ENCODE measurements around the gene SYT7. TPM values are rescaled to one million over a fixed set of nuclear protein-coding genes. Genes with fewer than 3 reads are reported as not detected.

The SYT7 gene
- total RNA-seq, 1 experiment from 2014 or later, result 0.48 TPM

- DNase-seq (ENCODE audit: low read depth), result no peak
Measured at GRCh38 chr11:61585115-61585514, 4.2 kb upstream of the SYT7 start.

GRCh38 chr11:61581931-61582330, 1.1 kb upstream of the SYT7 start:
- DNase-seq (ENCODE audit: low read depth), result no peak

- DNase-seq (ENCODE audit: low read depth), result no peak
Measured at GRCh38 chr11:61580271-61580888, 496 bp downstream of the SYT7 start.

DNA sequence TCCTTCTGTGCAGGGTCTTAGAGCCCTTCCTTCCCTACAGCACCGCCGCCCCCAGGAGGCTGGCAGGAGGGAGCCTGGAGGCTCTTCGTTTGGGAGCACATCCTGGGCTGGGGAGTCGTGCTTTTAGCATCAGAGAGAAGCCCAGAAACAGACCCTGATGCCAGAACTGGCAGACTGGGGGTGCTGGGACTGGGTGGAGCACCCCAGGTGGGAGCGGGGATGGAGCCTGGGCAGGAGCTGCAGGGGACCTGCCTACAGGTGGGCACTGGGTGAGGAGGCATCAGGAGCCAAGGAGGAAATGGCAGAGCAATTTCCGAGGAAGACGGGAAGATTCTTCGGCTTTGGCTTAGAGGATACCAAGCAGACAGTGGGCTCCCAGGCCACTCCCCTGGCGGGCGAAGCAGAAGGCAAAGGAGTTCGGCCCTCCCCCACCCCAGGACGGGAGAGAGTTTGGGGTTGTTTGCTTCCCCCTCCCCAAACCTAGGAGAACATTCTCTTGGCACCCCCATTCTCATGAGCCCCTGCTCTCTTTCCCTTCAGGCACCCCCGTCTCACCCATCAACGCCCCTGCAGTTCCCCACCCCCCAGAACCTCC, 1.1 kb downstream of the SYT7 start:
- DNase-seq (ENCODE audit: low read depth), result no peak

- DNase-seq (ENCODE audit: low read depth), result no peak
Measured at GRCh38 chr11:61578819-61579675, 1.8 kb downstream of the SYT7 start.

DNA sequence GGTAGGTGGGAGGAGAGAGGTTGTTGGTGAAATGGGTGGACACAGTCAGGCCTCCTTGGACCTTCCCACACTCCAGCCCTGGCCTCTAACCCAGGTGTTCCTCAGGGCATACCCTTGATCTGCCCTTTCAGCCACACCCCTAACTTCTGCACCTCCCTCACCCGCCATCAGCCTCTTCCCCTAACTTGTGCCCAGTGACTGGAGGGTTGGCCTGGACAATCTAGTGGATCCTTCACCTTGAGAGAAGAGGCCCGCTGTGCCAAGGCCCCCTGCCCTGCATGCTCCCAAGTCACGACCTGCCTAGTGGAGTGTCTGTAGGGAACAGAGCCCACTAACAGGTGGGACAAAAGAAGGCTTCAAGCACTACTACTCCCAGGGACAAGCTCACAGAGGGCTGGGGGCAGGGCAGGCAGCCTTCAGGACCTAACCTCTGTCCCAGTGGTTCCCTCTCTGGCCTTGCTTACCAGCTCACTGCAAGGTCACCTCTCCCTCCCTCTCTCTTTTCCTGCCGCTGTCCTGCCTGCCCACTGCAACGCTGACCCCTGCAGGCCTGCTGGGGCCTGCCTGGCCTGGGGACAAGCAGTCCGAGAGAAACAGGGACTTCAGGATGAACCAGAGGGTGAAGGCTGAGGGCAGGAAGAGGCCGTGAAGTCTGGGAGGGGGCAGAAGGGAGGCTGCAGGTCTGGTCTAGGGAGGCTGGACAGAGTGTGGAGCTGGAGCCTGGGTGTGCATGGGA, 3.3 kb downstream of the SYT7 start:
- DNase-seq (ENCODE audit: low read depth), result no peak

DNA sequence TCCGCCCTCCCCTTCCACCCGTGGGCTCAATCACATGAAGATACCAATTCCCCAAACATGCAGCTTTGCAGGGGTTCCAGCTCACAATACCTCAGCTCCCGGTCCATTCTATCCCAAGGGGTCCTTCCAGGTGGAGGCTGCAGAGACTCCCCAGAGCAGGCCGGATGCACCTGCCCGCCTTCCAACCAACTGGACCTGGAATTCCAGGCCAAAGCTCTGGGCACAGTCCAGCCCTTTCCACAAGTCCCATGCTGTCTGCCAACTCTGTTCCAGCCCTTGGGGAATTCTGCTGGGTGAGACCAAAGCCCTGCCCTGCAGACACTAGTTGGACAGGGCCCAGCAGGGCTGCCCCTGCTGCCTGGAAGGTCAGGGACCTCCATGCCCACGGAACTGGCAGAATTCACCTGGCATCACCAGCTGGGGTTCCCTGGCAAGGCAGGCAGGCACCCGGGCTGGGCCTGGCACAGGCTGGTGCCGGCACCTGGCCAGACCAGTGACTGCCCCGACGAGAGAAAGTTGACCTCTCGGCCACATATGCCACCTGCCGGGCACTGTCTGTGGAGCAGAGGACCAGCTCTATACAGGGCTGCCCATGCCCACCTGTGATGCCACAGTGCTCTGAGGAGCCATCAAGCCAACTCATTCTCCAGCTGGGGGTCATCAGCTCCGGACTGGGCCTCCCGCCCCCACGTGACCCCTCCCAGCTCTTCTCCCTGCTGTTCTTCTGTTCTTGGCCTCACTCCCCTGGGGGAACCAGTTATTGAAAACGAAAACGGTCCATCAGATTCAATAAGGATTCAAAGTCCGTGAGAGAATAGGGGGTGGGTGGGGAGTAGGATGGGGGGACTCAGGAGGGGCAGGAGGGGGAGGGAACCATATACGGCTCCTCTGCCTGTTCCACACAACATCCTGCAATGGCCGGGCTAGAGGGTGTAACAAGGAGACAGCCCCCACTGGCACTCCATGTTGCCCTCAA, 4.7 kb downstream of the SYT7 start:
- DNase-seq (ENCODE audit: low read depth), result no peak

- no peak for DNase-seq (ENCODE audit: low read depth)
Measured at GRCh38 chr11:61574611-61575010, 6.3 kb downstream of the SYT7 start.

GRCh38 chr11:61572913-61573312, 8.0 kb downstream of the SYT7 start:
- no peak for DNase-seq (ENCODE audit: low read depth)

GRCh38 chr11:61571869-61572268, 9.0 kb downstream of the SYT7 start:
- no peak for DNase-seq (ENCODE audit: low read depth)

DNA sequence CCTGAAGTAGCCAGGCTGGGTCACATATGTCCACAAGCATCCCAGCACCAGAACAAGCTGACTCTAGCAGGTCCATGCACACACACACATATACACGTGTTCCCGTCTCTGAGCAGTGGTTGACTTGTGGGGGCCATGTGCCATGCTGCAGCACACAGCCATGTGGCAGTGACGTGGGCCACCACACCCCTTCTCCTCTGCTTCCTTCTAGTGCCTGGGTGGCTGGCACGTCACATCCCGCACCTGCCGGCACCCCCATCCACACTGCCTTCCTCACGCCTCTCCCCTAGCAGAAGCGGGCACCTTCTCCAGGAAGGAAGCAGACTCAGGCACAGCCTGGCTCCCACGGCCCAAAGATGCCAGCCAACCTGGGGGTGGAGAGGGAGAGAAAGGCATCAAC, 9.5 kb downstream of the SYT7 start:
- no peak for DNase-seq (ENCODE audit: low read depth)

- no peak for DNase-seq (ENCODE audit: low read depth)
Measured at GRCh38 chr11:61569701-61570100, 11.2 kb downstream of the SYT7 start.

DNA sequence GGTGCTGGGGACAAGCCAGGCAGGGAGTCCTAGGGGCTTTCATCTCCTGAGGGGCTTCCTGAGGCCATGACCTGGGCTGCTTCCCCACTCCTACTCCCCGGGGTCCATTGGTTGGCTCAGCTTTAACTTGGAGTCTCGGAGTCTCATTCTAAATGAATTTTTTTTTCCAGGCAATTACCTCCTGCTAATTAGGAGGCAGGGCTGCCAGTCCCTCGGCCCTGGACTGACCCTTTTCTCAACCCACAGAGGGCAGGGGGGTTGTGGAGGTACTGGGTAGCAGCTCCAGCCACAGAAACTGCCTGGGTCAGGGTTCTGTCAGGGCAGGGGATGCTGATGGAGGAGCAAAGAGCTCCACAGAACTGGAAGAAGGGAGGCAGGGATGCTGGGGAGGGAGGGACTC, 11.9 kb downstream of the SYT7 start:
- DNase-seq (ENCODE audit: low read depth), result no peak

- DNase-seq (ENCODE audit: low read depth), result peak; percentile 66
Measured at GRCh38 chr11:61567286-61568061, 13.4 kb downstream of the SYT7 start.

DNA sequence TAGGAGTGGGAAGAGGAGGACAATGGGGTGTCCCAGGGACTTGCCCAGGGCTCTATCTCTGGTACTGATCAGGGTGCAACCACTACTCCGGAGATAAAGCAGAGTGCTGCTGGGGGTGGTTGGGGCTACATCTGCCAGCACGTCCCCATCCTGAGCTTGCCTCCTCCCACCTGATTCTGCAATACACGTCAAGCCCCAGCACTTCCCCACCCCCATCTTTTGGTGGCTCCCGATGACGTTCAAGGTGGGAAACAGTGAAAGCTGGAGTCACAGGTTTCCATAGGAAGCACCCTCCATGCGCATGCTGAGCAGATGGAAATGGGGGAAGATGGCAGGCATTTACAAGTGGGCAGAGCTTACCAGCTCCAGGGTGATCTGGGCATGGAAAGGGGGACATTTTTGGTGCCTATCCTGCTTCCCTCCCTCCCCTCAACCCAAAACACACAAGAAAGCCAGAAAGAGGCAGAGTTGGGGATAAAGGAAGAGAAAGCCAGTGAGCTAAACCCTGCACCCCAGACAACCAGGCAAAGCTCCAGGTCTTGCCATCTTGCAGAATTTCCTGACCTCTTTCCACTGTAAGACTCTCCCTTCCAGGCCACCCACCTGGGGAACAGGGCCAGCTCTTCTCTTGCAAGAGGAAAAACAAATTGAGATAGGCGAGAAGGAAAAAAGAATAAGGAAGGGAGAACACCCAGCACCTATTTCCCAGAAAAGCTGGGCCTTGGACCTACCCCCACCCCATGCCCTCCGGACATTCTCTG, 15.8 kb downstream of the SYT7 start:
- no peak for DNase-seq (ENCODE audit: low read depth)

DNA sequence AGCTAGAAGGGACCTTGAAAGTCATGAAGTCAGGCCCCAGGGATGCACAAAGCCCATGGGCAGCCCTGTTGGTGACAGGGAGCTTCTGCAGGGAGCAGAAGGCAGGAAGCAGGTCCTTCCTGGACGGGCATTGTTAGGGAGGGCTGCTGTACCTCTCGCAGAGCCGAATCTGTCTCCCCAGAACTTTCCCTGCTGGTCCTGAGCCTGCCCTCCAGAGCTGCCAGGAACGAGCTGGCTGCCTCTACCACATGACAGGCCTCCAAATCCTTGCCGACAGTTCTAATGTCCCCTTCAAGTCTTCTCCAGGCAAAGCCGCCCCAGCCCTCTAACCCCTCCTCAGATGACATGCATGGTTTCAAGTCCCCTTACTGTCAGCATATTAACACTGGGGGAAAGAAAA, 20.1 kb downstream of the SYT7 start:
- DNase-seq (ENCODE audit: low read depth), result no peak

DNA sequence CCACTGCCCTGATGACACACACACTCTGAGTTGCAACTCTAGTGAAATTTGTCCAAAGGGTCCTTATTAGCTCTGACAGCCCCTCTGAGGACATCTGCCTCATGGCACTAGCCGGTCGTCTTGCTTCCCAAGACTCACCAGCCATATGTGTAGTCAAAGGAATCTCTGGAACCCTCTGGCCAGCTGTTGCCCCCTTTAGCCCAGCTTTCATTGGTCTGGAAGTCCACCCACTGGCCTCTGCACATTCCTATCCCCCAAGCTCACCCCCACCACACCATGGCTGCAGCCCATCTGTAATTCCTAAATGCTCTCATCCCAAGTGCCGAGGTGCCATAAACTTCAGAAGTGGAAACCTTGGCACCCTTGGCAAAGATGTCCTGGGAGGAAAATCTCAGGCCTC, 24.3 kb downstream of the SYT7 start:
- DNase-seq (ENCODE audit: low read depth), result no peak

DNA sequence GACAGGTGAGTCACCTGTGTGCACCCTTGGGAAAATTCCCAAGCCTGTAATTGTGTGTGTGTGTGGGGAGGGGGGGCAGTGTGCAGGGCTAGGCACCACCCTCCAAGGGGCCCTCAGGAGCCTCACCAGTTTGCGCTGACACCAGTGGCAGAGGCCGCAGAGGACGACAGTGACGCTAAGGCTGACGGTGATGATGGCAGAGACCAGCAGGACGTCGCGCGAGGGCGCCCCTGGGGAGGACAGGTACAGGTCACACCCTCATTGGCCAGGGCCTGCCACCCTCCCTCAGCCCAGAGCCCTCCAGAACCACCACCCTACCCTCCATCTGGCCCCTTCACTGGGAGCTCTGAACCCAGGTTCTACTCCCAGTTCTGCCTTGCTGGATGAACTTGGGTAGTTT, 24.9 kb downstream of the SYT7 start:
- no peak for DNase-seq (ENCODE audit: low read depth)
